PC-9 (cell line): Measurements from ENCODE around the gene ZNF90. TPM values are rescaled to one million over a fixed set of nuclear protein-coding genes. Genes with fewer than 3 reads are reported as not detected.

Source experiments
- BruUV-seq: library from RNA; stranded (reverse); fragments of 400-500 nt; replicated peaks from 2 replicates; lab custom pipeline; 2021; lab: Mats Ljungman, UMichigan
- CTCF ChIA-PET: fragments of 300-600 bp; sonication (Branson Sonifier 250); formaldehyde crosslinking; loops from one replicate; lab custom pipeline; 2022; ENCODE audit warnings: antibody characterized with exemption; lab: Charles Lee
- POLR2A ChIA-PET: fragments of 300-600 bp; sonication (Branson Sonifier 250); formaldehyde crosslinking; loops from one replicate; lab custom pipeline; 2022; ENCODE audit warnings: antibody characterized with exemption; ENCODE audit not compliant: unreplicated experiment; lab: Charles Lee
- DNase-seq, 2 experiments: peaks; one replicate each; pipeline versions ENCODE4 v3.0.0 to v3.0.0-alpha.2; 2015 to 2022; ENCODE audit warnings: mixed read lengths in 1 of 2
- H2AFZ ChIP-seq: fragments of 200-600 bp; sonication (generic); 2 replicates; pipeline ENCODE4 v1.8.1; 2017; ENCODE audit warnings: antibody characterized with exemption
- H3F3A ChIP-seq: fragments of 200-600 bp; sonication (generic); 2 replicates; pipeline ENCODE4 v1.8.1; 2017; ENCODE audit warnings: antibody characterized with exemption, mild to moderate bottlenecking, low read depth; ENCODE audit not compliant: insufficient read depth
- H3K27ac ChIP-seq: fragments of 200-600 bp; sonication (generic); 2 replicates; pipeline ENCODE4 v1.6.1; 2016; ENCODE audit warnings: mixed run types
- H3K27me3 ChIP-seq: fragments of 200-600 bp; sonication (generic); 2 replicates; pipeline ENCODE4 v1.6.1; 2016; ENCODE audit warnings: low read depth, mixed run types; ENCODE audit not compliant: insufficient read depth
- H3K36me3 ChIP-seq: fragments of 200-600 bp; sonication (generic); 2 replicates; pipeline ENCODE4 v1.6.1; 2016; ENCODE audit warnings: low read depth, mixed run types
- H3K4me1 ChIP-seq: fragments of 200-600 bp; sonication (generic); replicated peaks from 2 replicates; pipeline ENCODE4 v1.6.1; 2016; ENCODE audit warnings: mixed run types; ENCODE audit not compliant: insufficient read depth
- H3K4me2 ChIP-seq: fragments of 200-600 bp; sonication (generic); 2 replicates; pipeline ENCODE4 v1.6.1; 2017; ENCODE audit warnings: mixed run types
- H3K4me3 ChIP-seq: fragments of 200-600 bp; sonication (generic); 2 replicates; pipeline ENCODE4 v1.6.1; 2016; ENCODE audit warnings: mixed run types
- H3K79me2 ChIP-seq: fragments of 200-600 bp; sonication (generic); 2 replicates; pipeline ENCODE4 v1.6.1; 2017; ENCODE audit warnings: low read depth, mixed run types
- H3K9me2 ChIP-seq: fragments of 200-600 bp; sonication (generic); 2 replicates; pipeline ENCODE4 v1.8.1; 2017; ENCODE audit warnings: mild to moderate bottlenecking; ENCODE audit not compliant: insufficient read depth
- H3K9me3 ChIP-seq: fragments of 200-600 bp; sonication (generic); 2 replicates; pipeline ENCODE4 v1.8.1; 2016; ENCODE audit warnings: low read depth; ENCODE audit not compliant: insufficient read depth
- H4K20me1 ChIP-seq: fragments of 200-600 bp; sonication (generic); 2 replicates; pipeline ENCODE4 v1.8.1; 2017; ENCODE audit not compliant: insufficient read depth
- EZH2 ChIP-seq: fragments of 200-600 bp; sonication (generic); IDR thresholded peaks from 2 replicates; pipeline ENCODE4 v1.8.0; 2017; ENCODE audit warnings: antibody characterized with exemption, low read depth
- intact Hi-C: fragments of 100-400 bp; cut with micrococcal nuclease; formaldehyde crosslinking; loops from one replicate; pipeline ENCODE4 v1.10.0; 2022; ENCODE audit not compliant: unreplicated experiment
- total RNA-seq: library from RNA; stranded (reverse); gene quantifications from 2 replicates; pipeline ENCODE4 v1.2.3, GENCODE V29; 2021
- TF ChIP-seq, protein P1 (sequence below): fragments of 200-600 bp; sonication (generic); conservative IDR thresholded peaks from 2 replicates; pipeline ENCODE4 v1.6.1; 2017; ENCODE audit warnings: mixed run types, antibody characterized with exemption, mild to moderate bottlenecking, moderate library complexity

ZNF90 gene
- total RNA-seq, 1 experiment from 2014 or later, result 4.2 TPM

DNA sequence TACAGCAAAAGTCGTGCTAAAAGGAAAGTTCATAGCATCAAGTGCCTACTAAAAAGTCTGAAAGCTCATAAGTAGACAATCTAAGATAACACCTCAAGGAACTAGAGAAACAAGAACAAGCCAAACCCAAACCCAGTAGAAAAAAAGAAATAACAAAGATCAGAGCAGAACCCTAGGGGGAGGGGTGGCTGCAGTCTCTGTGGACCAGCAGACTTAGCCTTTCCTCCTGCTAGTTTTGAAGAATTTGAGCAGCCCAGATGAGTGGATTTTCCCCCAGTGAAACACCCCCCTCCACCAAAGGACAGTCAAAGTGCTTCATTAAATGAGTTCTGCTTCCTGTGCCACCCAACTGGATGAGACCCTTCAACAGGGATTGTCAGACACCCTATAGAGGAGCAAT, 86.7 kb downstream of the ZNF90 start:
- POLR2A ChIA-PET, result no interaction called here
- no peak for TF ChIP-seq EZH2
- TF ChIP-seq, protein P1, sequence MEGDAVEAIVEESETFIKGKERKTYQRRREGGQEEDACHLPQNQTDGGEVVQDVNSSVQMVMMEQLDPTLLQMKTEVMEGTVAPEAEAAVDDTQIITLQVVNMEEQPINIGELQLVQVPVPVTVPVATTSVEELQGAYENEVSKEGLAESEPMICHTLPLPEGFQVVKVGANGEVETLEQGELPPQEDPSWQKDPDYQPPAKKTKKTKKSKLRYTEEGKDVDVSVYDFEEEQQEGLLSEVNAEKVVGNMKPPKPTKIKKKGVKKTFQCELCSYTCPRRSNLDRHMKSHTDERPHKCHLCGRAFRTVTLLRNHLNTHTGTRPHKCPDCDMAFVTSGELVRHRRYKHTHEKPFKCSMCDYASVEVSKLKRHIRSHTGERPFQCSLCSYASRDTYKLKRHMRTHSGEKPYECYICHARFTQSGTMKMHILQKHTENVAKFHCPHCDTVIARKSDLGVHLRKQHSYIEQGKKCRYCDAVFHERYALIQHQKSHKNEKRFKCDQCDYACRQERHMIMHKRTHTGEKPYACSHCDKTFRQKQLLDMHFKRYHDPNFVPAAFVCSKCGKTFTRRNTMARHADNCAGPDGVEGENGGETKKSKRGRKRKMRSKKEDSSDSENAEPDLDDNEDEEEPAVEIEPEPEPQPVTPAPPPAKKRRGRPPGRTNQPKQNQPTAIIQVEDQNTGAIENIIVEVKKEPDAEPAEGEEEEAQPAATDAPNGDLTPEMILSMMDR, result no peak
- Histone ChIP-seq H3K27me3 (no peaks in the 10 kb centered on the region), H3K36me3 (peaks cover 4% of the 10 kb centered on the region; the same call in 1 of the 2 replicates), H3K27ac (no peak overlapping the region), H3K4me2 (no peak overlapping the region), H3K9me2 (no peaks in the 10 kb centered on the region), H3K4me1 (no peaks in the 10 kb centered on the region; the same call in 1 of the 2 replicates), H4K20me1 (no peaks in the 10 kb centered on the region), H2AFZ (no peak overlapping the region; the same call in 1 of the 2 replicates), H3F3A (no peaks in the 10 kb centered on the region), H3K9me3 (peaks cover 11% of the 10 kb centered on the region; the same call in 1 of the 2 replicates), H3K79me2 (peaks cover 13% of the 10 kb centered on the region; the same call in 1 of the 2 replicates), H3K4me3 (no peak overlapping the region)
- CTCF ChIA-PET, result no interaction called here
- intact Hi-C loops, result no loop called here
- no peak for DNase-seq
- BruUV-seq, result no TSS peak

DNA sequence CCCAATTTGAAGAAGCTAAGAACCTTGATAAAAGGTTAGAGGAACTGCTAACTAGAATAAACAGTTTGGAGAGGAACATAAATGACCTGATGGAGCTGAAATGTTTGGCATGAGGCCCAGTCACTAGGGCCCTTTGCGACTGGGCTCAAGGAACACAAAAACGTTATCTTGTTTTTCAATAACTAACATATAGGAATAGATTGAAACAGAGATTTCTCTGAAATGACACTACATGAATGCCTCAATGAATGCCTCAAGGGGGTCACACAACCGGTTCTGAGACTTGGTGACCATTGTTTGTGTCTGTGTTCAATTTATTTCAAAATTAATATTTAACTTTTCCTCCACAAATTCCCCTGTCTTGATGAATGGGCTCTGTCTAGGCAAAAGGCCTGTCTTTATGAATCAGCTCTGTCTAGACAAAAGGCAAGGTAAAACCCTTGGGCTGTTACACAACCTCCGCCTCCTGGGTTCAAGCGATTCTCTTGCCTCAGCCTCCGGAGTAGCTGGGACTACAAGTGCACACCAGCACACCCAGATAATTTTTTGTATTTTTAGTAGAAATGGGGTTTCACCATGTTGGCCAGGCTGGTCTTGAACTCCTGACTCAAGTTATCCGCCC, 88.3 kb downstream of the ZNF90 start:
- H3K79me2 ChIP-seq, result peaks cover 13% of the 10 kb centered on the region; the same call in 1 of the 2 replicates
- H3K9me3 ChIP-seq, result peaks cover 11% of the 10 kb centered on the region; the same call in 1 of the 2 replicates
- H3K4me2 ChIP-seq, result no peak overlapping the region
- intact Hi-C loops, result no loop called here
- no peaks in the 10 kb centered on the region for H4K20me1 ChIP-seq
- no peaks in the 10 kb centered on the region for H3K27me3 ChIP-seq
- CTCF ChIA-PET, result no interaction called here
- no peak overlapping the region for H3K27ac ChIP-seq
- no peak overlapping the region for H3K4me3 ChIP-seq
- H3K4me1 ChIP-seq, result no peaks in the 10 kb centered on the region; the same call in 1 of the 2 replicates
- H3K9me2 ChIP-seq, result no peaks in the 10 kb centered on the region
- POLR2A ChIA-PET, result no interaction called here
- no peak for DNase-seq
- BruUV-seq, result no TSS peak
- TF ChIP-seq, protein P1, result no peak
- no peak for TF ChIP-seq EZH2
- peaks cover 13% of the 10 kb centered on the region; the same call in 1 of the 2 replicates for H3K36me3 ChIP-seq
- H3F3A ChIP-seq, result no peaks in the 10 kb centered on the region
- no peak overlapping the region for H2AFZ ChIP-seq

DNA sequence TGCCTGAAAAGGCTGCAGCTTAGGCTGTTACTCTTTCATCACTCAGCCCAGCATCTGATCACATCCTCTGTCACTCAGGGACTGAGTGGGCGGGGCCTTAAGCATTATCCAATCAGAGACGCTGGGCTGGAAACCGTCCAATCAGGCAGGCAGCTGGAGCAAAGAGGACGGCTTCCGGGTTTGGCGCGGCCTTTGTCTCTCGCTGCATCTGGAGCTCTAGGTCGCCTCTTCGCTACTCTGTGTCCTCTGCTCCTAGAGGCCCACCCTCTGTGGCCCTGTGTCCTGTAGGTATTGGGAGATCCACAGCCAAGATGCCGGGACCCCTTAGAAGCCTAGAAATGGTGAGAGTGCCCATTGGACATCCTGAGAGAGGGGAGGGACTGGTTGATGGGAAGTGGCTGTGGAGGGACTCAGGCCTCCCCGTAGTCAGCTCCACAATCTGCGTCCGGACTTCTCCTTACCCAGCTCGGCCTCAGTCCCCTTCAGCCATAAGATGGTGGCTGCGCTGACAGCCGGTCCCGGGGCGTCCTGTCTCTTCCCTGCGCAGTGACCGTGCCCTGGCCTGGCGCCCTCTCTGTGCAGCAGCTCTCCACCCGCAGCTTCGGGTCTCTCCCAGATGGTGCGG, 89.3 kb downstream of the ZNF90 start, which contains the start of gene ZNF486:
TSS of gene ZNF486 (plus strand) at position 195 of the 625 bp plus-strand sequence. CDS start at position 312, 117 bp downstream.
- Histone ChIP-seq H2AFZ (peak within 1 kb of the TSS; percentile 91), H3K27me3 (no peaks in the 10 kb centered on the region), H3K4me1 (no peaks in the 10 kb centered on the region; the same call in 1 of the 2 replicates), H3K4me3 (peak within 1 kb of the TSS; percentile 84), H3F3A (no peaks in the 10 kb centered on the region), H3K27ac (peak within 1 kb of the TSS; percentile 36; the same call in 1 of the 2 replicates), H4K20me1 (no peaks in the 10 kb centered on the region), H3K9me2 (no peaks in the 10 kb centered on the region), H3K4me2 (peak within 1 kb of the TSS; percentile 79), H3K36me3 (peaks cover 18% of the 10 kb centered on the region; the same call in 1 of the 2 replicates), H3K79me2 (peaks cover 13% of the 10 kb centered on the region; the same call in 1 of the 2 replicates), H3K9me3 (peaks cover 12% of the 10 kb centered on the region; the same call in 1 of the 2 replicates)
- TSS peak; percentile 60 for BruUV-seq
- ChIA-PET CTCF (interaction anchor here (0.6 kb wide), 1 partner anchor 345 kb away, joined by 4 read pairs; the partner anchor contains the start of gene ZNF506), POLR2A (interaction anchor here (0.5 to 0.6 kb wide), 2 partner anchors 266 to 391 kb away, joined by 3 to 5 read pairs; partner anchors contain the start of gene ZNF93)
- intact Hi-C loops, result no loop called here
- DNase-seq, result peak; percentile 92 to 94
- TF ChIP-seq, protein P1, result no peak
- TF ChIP-seq EZH2, result no peak
